ENCODE data around the gene RANBP10. TPM values are rescaled to one million over a fixed set of nuclear protein-coding genes. Genes with fewer than 3 reads are reported as not detected.

Gene RANBP10
- total and polyA plus RNA-seq, 2 of the 13 experiments (the other 11 are each of a cell fraction or from before 2014, with no cell fraction given) = 9.2 to 22.7 TPM

DNA sequence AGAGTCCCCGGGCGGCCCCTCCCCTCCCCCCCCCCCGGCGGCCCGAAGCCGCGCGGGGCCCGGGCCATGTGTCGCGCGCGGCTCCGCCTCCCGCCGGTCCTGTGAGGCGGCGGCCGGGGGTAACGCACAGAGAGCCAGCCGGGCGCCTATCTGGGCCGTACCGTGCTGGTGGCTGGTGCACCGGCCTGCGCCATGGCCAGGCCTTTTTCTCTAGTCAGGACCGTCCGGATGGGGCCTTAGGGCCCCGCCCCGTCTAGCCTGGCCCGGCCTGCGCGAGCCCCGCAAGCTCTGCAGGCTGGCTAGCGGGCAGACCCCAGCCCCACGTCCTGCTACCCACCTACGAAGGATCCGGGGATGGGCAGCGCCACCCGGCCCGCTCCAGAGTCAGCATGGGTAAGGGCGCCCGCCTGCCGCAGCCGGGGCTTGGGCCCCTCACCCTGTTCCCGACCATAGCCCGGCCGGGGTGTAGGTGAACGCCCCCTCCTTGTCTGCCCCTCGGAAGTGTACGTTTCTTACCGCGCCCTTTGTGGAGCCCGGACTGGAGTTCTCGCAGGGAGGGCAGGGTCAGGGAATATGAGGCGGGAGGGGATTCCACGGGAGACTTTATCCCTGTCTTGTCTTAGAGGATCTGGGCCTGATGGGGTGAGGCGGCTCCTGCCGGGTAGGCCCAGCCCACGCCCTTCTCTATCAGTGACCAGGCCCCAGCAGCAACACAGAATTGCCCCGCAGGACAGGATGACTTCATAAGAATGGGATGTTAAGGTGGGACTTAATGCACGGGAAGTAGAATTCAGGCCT, 40.9 kb upstream of the RANBP10 start, which contains the start of gene CENPT (continued):
- TF ChIP-seq MNT (IDR thresholded peaks at IDR 0.05) = no peak
- 0 out of 2 replicates have a peak, but pooled peaks have one; percentile 20 for TF ChIP-seq MEIS1 (CRISPR knock-in tag; IDR thresholded peaks at IDR 0.05; ENCODE audit: borderline replicate concordance)
- 0 out of 2 replicates have a peak, but pooled peaks have one; percentile 18 for TF ChIP-seq NR0B2 (CRISPR knock-in tag; IDR thresholded peaks at IDR 0.05)
- TF ChIP-seq DMTF1 (CRISPR knock-in tag; IDR thresholded peaks at IDR 0.05) = no peak
- TF ChIP-seq ZNF510 (CRISPR knock-in tag; IDR thresholded peaks at IDR 0.05; ENCODE audit: low read depth) = no peak
- no peak for TF ChIP-seq POLR2AphosphoS5 (IDR thresholded peaks at IDR 0.05; ENCODE audit: low read depth, low read length)
- TF ChIP-seq PRDM10 (CRISPR knock-in tag; IDR thresholded peaks at IDR 0.05; ENCODE audit: low read depth) = no peak
- TF ChIP-seq SOX5 (CRISPR knock-in tag; IDR thresholded peaks at IDR 0.05; ENCODE audit: borderline replicate concordance) = no peak
- no peak for TF ChIP-seq SP5 (CRISPR knock-in tag; IDR thresholded peaks at IDR 0.05; ENCODE audit: borderline replicate concordance, low read depth)
- no peak for TF ChIP-seq STAT6 (CRISPR knock-in tag; IDR thresholded peaks at IDR 0.05; ENCODE audit: borderline replicate concordance)
- TF ChIP-seq SMAD3 (CRISPR knock-in tag; IDR thresholded peaks at IDR 0.05) = no peak
- no peak for TF ChIP-seq NFIC (IDR thresholded peaks at IDR 0.05; ENCODE audit: low read length)
- no peak for TF ChIP-seq REL (CRISPR knock-in tag; conservative IDR thresholded peaks at IDR 0.05)
- TF ChIP-seq ZFP1 (CRISPR knock-in tag; IDR thresholded peaks at IDR 0.05) = no peak
- 0 out of 2 replicates have a peak, but pooled peaks have one; percentile 42 for TF ChIP-seq ATRX (CRISPR knock-in tag; IDR thresholded peaks at IDR 0.05; ENCODE audit: borderline replicate concordance)
- TF ChIP-seq RBFOX2 (IDR thresholded peaks at IDR 0.05; ENCODE audit: low read depth, low read length) = peak; percentile 28; the same call in 1 of the 2 replicates
- no peak for TF ChIP-seq ZNF782 (CRISPR knock-in tag; IDR thresholded peaks at IDR 0.05; ENCODE audit: borderline replicate concordance)

Measured in HepG2 (cell line).